Activated CD8-positive, alpha-beta memory T cell treated with anti-CD3 and anti-CD28 coated beads for 4 hours (primary cell): ENCODE results near the gene AGBL4.

Source experiments
- DNase-seq, 2 donors: peaks; one replicate each; pipeline ENCODE4 v3.0.0-alpha.2; 2020; ENCODE audit warnings: low read depth in 2 of 2

Gene AGBL4

DNA sequence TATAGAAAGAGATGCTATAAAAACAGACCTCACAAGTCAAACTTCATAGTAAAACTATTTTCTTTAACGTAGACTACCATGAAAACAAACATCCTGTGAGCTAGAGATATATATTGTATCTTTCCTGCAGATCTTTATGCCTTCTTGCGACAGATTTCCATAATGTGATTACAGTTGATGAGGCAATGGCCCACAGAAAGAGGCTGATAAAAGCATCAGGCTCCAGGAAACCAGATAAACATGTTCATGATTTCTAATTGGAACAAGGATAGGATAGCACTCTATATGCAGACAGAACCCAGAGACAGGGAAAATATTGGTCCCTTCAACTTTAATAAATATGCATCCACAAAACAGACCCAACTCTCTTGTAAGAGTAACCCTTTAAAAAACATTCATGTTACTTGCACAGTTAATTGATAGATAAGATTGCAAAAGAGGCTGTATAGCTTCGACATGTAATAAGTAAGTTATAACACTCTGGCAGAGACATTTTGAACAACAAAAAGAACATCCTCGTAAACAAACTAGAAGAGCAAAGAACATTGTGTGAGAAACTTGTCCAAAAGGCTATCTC lies 329.4 kb downstream of the AGBL4 start:
- DNase-seq: no peak

DNA sequence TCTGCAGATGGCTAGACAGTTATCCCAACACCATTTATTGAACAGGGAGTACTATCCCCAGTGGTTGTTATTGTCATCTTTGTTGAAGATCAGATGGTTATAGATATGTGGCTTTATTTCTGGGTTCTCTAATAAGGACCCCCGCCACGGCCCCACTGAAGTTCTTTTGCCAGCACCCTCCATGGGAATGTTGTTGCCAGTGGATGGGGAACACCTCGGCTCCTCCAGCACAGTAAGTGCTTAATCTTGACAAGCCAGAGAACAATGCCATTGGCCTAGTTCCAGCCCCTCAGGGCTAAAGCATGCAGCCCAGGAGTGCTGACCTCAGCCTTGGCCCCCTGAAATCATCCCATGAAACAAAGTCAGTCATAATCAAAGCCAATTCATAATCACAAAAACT lies 337.6 kb downstream of the AGBL4 start:
- no peak for DNase-seq

GRCh38 chr1:49677706-49678105 lies 346.0 kb downstream of the AGBL4 start:
- no peak for DNase-seq

GRCh38 chr1:49651136-49651535 lies 372.6 kb downstream of the AGBL4 start:
- no peak for DNase-seq

- DNase-seq: no peak
These were observed 393.6 kb downstream of the AGBL4 start for GRCh38 chr1:49630156-49630555.

GRCh38 chr1:49627781-49628180 lies 396.0 kb downstream of the AGBL4 start:
- no peak for DNase-seq

- DNase-seq: no peak
These were observed 397.3 kb downstream of the AGBL4 start for GRCh38 chr1:49626472-49626871.

DNA sequence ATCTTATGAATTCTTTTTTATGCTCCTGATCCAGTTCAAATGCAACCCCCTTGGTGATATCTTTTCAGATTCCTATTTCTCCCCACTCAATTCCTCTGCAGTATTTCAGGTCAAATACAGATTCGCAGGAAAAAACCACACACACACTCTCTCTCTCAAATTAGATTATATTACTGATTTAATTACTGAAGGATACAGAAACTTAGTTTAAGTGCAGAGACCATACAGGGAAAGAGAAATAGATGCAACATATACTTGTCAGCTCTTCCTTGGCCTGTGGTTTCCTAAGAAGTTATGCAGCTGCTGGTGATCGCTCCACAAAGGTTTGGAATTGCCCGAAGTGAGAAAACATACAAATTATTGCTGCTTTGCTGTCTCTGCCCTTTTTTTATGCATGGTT lies 400.9 kb downstream of the AGBL4 start:
- DNase-seq: no peak

DNA sequence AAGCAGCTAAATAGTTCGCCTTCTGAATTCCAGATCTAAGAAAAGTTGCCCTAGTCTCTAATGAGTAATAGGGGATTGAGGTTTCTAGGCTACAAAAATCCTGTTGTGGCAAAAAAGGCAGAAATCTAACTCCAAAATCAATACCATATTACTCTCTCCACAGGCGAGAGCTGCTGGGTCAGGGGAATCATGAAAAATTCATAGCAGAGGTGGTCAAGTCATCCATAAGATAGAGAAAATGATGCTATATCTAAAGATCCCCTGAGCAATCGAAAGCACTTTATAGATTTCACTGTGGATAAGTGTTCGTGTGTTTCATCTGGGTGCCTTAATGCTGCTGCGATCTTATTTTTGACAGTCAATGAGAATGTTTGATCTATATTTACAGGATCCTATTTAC lies 417.7 kb downstream of the AGBL4 start:
- DNase-seq: no peak

- no peak for DNase-seq
These were observed 426.3 kb downstream of the AGBL4 start for GRCh38 chr1:49597436-49597835.

DNA sequence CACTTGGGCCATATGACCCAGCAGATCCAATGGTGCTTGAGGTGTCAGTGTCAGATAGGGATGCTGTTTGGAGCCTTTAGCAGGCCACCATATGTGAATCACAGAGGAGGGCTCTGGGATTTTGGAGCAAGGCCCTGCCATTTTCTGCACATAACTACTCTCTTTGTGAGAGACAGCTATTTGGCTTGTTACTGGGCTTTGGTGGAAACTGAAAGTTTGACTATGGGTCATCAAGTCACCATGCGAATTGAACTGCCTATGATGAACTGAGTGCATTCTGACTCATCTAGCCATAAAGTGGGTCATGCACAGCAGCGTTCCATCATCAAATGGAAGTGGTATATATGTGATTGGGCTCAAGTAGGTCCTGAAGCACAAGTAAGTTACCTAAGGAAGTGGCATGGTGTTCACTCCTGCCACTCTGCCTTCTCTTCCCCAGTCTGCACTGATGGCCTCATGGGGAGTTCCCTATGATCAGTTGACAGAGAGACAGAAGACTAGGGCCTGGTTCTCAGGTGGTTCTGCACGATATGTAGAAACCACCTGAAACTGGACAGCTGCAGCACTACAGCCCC lies 447.3 kb downstream of the AGBL4 start:
- DNase-seq: no peak

DNA sequence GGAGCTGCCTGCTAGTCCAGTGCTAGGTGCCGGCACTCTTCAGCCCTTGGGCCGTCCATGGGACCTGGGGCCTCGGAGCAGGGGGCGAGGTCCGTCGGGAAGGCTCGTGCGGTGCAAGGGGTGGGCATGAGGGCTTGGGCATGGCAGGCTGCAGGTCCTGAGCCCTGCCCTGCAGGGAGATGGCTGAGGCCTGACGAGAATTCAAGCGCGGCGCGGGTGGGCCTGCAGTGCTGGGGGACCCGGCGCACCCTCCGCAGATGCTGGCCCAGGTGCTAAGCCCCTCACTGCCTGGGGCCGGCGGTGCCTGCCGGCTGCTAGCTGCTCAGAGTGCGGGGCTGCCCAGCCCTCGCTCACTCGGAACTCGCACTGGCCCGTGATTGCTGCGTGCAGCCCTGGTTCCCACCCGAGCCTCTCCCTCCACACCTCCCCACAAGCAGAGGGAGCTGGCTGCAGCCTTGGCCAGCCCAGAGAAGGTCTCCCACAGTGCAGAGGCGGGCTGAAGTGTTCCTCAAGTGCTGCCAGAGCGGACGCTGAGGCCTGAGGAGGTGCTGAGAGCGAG lies 467.0 kb downstream of the AGBL4 start:
- no peak for DNase-seq

GRCh38 chr1:49552101-49552500 lies 471.7 kb downstream of the AGBL4 start:
- DNase-seq: no peak

- DNase-seq: no peak
These were observed 479.1 kb downstream of the AGBL4 start for GRCh38 chr1:49544615-49545014.

DNA sequence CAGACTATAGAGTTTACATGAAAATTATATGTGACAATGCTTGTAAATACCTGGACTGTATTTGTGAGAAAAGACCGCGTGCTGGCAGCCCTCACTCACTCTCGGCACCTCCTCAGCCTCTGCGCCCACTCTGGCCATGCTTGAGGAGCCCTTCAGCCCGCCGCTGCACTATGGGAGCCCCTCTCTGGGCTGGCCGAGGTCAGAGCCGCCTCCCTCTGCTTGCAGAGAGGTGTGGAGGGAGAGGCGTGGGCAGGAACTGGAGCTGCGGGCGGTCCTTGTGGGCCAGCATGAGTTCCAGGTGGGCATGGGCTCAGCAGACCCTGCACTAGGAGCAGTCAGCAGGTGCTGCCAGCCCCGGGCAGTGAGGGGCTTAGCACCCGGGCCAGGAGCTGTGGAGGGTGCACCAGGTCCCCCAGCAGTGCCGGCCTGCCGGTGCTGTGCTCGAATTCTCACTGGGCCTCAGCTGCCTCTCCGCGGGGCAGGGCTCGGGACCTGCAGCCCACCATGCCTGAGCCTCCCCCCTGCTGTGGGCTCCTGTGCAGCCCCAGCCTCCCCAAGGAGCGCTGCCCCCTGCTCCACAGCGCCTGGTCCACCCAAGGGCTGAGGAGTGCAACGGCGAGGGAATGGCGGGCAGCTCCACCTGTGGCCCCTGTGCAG lies 482.5 kb downstream of the AGBL4 start:
- no peak for DNase-seq

DNA sequence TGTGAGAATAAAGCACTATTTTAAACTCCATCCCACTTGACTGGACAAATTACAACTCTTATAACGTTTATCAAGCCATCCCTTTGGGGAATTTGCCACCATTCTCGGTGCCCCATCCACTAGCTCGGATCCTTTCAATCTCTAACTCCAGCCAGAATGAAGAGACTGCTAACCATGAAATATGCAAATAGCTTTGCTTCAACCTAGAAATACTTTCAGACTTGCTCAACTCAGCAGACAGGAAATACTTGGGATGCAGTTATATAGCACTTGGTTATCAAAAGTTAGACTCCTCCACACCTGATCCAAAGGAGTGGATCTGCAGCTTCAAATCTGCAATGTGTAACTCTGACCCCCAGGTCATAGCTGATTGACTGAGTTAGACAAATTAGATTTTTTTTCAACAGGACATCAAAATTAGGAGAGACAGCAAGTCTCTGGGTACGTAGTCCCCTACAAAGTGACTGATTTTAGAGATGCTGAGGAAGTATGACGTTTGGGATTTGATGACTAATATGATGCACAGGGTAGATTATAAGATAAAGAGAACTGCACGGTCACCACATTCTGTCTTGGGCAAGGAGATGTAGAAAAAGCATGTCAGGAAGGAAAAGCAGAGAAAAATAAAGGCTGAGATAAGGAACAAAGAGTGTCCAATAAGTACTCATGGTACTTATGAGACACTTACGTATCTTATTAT lies 496.0 kb downstream of the AGBL4 start:
- no peak for DNase-seq

DNA sequence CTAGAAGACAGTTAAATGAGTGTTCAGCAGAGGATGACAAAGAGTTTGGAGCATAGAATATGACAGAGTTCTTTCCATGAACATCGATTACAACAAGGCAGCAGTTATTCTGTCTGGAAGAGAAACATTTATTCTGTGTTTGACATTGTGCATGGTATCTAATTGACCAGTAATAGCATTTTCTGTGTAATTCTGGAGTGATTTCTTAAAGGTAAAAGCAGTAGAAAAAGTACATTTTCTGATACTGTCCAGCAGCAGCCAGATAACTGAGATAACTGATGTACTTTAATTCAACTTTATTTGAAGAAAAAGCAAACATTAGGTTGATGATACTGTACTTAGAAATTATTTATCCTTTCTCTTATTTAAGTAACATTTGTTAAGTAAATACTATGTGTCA lies 497.1 kb downstream of the AGBL4 start:
- no peak for DNase-seq

- no peak for DNase-seq
These were observed 500.0 kb downstream of the AGBL4 start for GRCh38 chr1:49523764-49524163.

GRCh38 chr1:49466961-49467360 lies 556.8 kb downstream of the AGBL4 start:
- no peak for DNase-seq

DNA sequence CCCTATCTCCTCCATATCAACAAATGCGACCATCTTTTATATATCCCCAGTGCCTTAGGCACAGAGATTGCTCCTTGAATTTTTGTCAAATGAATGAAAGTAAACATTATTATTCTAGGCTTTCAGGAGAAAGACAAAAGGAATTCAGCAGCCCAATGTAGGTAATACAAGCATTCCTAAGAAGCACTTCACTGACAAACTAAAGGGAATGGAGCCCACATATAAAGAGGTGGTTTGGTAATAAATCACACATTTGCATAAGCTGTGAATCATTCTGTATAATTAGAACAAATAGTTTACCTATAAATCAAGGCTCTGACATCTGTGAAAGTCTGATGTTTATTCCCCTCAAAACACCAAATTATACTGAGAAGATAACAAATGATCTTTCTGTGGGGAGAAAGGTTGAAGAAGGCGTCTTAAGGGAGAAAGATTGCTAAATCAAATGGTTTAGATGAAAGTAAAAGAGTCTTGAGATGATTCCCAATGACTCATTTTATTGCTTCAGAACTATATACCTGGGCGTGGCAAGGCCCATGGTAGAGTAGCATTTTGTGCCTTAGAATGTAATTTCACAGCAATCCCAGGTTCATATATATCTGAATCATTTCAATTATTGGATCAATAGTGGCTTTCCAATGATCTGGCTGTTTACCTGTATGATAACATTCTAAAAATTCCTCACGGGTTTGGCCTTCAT lies 558.1 kb downstream of the AGBL4 start:
- no peak for DNase-seq

GRCh38 chr1:49448200-49448599 lies 575.6 kb downstream of the AGBL4 start:
- no peak for DNase-seq

GRCh38 chr1:49436865-49437264 lies 586.9 kb downstream of the AGBL4 start:
- DNase-seq: no peak
